Keratinocyte (primary cell): ENCODE measurements around the gene ASTL.

ENCODE experiments used
- CTCF ChIP-seq, 3 experiments: IDR thresholded peaks in 1 of 3; conservative IDR thresholded peaks in 1 of 3; optimal IDR thresholded peaks in 1 of 3; 2 replicates in 2 of 3; 3 replicates in 1 of 3; pipeline versions ENCODE3 to v1.5.1; 2011; ENCODE audit warnings: low read length in 3 of 3, mild to moderate bottlenecking in 3 of 3, moderate library complexity in 2 of 3, control low read depth in 1 of 3, inconsistent platforms in 1 of 3; ENCODE audit not compliant: insufficient read depth in 2 of 3; ENCODE audit errors: extremely low read depth in 1 of 3
- EZH2 ChIP-seq: IDR thresholded peaks from one replicate; pipeline ENCODE4 v1.6.1; 2012; ENCODE audit warnings: inconsistent platforms, mild to moderate bottlenecking, low read length, moderate library complexity

- TF ChIP-seq EZH2 (no peak), CTCF (optimal IDR thresholded peaks at IDR 0.05 in 1 of 3, IDR thresholded peaks at IDR 0.05 in 1 of 3, conservative IDR thresholded peaks at IDR 0.05 in 1 of 3; ENCODE audit: extremely low read depth in 1 of 3, insufficient read depth in 2 of 3, low read length in 3 of 3) (no peak)
These were observed 52.6 kb downstream of the ASTL start for GRCh38 chr2:96085541-96086355.
